SH-SY5Y (cell line): ENCODE measurements around the gene DPH3.

Source experiments
- GATA2 ChIP-seq: IDR thresholded peaks from 2 replicates; pipeline ENCODE4 v1.6.1; 2011; ENCODE audit warnings: mild to moderate bottlenecking, low read depth, low read length
- GATA3 ChIP-seq: IDR thresholded peaks from 2 replicates; pipeline ENCODE4 v1.6.1; 2011; ENCODE audit warnings: low read depth, mild to moderate bottlenecking, low read length, moderate library complexity

GRCh38 chr3:16248556-16248955 is 16.2 kb downstream of the DPH3 start:
- TF ChIP-seq GATA2 (no peak), GATA3 (no peak)
